Neutrophil (primary cell): ENCODE results near the gene PEAK1.

Experiments
- H3K27ac ChIP-seq: fragments of 200-600 bp; sonication (generic); 2 replicates; pipeline ENCODE4 v1.5.1; 2016; ENCODE audit warnings: mild to moderate bottlenecking, moderate library complexity
- H3K27me3 ChIP-seq: fragments of 200-600 bp; sonication (generic); 2 replicates; pipeline ENCODE4 v1.6.0; 2016; ENCODE audit warnings: mild to moderate bottlenecking
- H3K36me3 ChIP-seq: fragments of 200-600 bp; sonication (generic); 2 replicates; pipeline ENCODE4 v1.5.1; 2017
- H3K4me1 ChIP-seq, 2 experiments: fragments of 200-600 bp in 1 of 2; sonication (generic) in 1 of 2; 1 replicate in 1 of 2; 2 replicates in 1 of 2; pipeline versions ENCODE4 v1.5.1 to v1.6.1; 2013 to 2016; ENCODE audit warnings: low read depth in 1 of 2, low read length in 1 of 2, mild to moderate bottlenecking in 1 of 2, moderate library complexity in 1 of 2; ENCODE audit not compliant: control insufficient read depth in 1 of 2, insufficient read depth in 1 of 2
- H3K4me3 ChIP-seq, 2 experiments: fragments of 200-600 bp in 1 of 2; sonication (generic) in 1 of 2; 1 replicate in 1 of 2; 2 replicates in 1 of 2; pipeline ENCODE4 v1.5.1; 2013 to 2016; ENCODE audit warnings: low read depth in 1 of 2, low read length in 1 of 2, mild to moderate bottlenecking in 1 of 2, moderate library complexity in 1 of 2
- H3K9me3 ChIP-seq: fragments of 200-600 bp; sonication (generic); 2 replicates; pipeline ENCODE4 v1.5.1; 2016
- TF ChIP-seq, protein P1 (sequence below): fragments of 200-600 bp; sonication (generic); IDR thresholded peaks from 2 replicates; pipeline ENCODE4 v1.5.1; 2016; ENCODE audit warnings: antibody characterized with exemption

The PEAK1 gene

DNA sequence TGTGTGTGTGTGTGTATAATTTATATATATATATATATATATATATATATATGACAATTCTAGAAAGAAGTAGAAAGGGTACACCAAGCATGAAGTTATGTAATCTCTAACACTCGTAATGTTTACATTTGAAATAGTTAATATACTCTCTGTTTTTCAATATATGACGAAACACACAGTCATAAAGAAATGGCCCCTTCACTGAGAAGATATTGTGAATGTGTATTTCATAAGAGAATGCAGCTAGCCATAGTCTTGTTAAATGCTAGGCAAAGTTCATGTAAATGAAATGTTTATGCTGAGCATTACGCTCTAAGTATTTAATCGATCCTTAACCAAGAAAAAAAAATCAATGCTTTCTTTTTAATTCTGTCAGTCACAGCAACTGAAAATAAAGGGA is 194.3 kb downstream of the PEAK1 start:
- TF ChIP-seq, protein P1, sequence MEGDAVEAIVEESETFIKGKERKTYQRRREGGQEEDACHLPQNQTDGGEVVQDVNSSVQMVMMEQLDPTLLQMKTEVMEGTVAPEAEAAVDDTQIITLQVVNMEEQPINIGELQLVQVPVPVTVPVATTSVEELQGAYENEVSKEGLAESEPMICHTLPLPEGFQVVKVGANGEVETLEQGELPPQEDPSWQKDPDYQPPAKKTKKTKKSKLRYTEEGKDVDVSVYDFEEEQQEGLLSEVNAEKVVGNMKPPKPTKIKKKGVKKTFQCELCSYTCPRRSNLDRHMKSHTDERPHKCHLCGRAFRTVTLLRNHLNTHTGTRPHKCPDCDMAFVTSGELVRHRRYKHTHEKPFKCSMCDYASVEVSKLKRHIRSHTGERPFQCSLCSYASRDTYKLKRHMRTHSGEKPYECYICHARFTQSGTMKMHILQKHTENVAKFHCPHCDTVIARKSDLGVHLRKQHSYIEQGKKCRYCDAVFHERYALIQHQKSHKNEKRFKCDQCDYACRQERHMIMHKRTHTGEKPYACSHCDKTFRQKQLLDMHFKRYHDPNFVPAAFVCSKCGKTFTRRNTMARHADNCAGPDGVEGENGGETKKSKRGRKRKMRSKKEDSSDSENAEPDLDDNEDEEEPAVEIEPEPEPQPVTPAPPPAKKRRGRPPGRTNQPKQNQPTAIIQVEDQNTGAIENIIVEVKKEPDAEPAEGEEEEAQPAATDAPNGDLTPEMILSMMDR = no peak
- no peak overlapping the region for H3K4me3 ChIP-seq
- H3K36me3 ChIP-seq = no peaks in the 10 kb centered on the region
- peaks cover 12 to 14% of the 10 kb centered on the region in 2 experiments for H3K4me1 ChIP-seq
- no peaks in the 10 kb centered on the region for H3K27me3 ChIP-seq
- H3K9me3 ChIP-seq = no peaks in the 10 kb centered on the region
- H3K27ac ChIP-seq = no peak overlapping the region

DNA sequence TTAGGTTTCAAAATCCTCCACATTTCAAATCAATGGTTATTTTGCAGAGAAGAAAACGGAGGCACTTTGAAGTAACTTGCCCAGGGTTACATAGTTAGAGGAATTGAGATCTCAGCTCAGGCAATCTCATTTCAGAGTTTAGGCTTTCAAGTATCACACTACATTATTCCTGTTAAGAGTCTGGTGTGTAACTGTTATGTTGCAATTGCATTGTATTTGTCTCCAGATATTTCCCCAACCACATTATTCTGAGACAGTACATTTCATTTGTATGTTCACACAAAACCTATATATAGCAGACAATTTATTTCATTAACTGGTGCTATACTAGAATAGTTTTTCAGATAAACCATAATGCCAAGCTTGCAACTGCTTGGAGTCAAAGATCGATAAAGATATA is 194.8 kb downstream of the PEAK1 start:
- no peaks in the 10 kb centered on the region for H3K9me3 ChIP-seq
- H3K27me3 ChIP-seq = no peaks in the 10 kb centered on the region
- H3K4me1 ChIP-seq = peaks cover 12 to 14% of the 10 kb centered on the region in 2 experiments
- no peak overlapping the region for H3K4me3 ChIP-seq
- H3K27ac ChIP-seq = no peak overlapping the region
- TF ChIP-seq, protein P1 = no peak
- no peaks in the 10 kb centered on the region for H3K36me3 ChIP-seq

DNA sequence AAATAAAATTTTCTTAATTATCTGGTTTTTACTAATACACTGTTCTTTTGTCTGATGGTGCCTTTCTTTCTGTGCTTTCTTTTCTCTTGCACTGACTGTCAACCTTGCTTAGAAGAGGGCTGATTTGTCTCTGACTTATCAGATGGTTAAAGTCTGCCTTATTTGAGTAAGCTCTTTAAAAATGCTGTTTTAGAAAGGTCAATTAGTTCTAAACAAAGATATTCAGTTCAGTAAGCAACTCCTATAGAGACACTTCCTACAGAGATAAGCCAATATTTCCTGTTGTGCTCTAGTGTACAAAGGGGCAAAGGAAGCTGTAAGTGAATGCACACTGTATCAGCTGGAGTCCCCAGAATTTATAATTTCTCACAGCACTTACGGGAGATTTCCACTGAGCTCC is 195.6 kb downstream of the PEAK1 start:
- peaks cover 12 to 14% of the 10 kb centered on the region in 2 experiments for H3K4me1 ChIP-seq
- H3K4me3 ChIP-seq = no peak overlapping the region
- H3K9me3 ChIP-seq = no peaks in the 10 kb centered on the region
- H3K36me3 ChIP-seq = no peaks in the 10 kb centered on the region
- no peak overlapping the region for H3K27ac ChIP-seq
- TF ChIP-seq, protein P1 = no peak
- no peaks in the 10 kb centered on the region for H3K27me3 ChIP-seq

DNA sequence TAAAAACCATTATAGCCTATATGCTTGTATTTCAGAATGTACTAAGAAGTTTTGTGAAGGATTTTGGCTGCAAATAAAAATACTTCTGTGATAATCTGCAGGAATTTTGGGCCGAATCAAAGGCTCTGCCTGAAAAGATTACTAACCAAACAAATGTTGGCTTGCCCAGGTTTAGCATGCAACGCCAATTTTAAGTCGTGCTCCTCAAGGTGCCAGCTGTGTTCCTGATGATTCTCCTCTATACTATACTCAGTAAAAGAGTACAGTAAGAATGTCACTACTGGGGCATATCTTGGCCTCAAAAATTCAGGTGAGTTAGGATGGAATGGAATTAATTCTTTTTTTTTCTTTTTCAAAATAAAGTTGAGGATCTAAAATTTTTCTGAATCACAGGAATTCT is 198.2 kb downstream of the PEAK1 start:
- no peaks in the 10 kb centered on the region for H3K36me3 ChIP-seq
- H3K4me3 ChIP-seq = no peak overlapping the region
- no peak overlapping the region for H3K27ac ChIP-seq
- peaks cover 12 to 14% of the 10 kb centered on the region in 2 experiments for H3K4me1 ChIP-seq
- TF ChIP-seq, protein P1 = no peak
- H3K9me3 ChIP-seq = no peaks in the 10 kb centered on the region
- H3K27me3 ChIP-seq = no peaks in the 10 kb centered on the region

DNA sequence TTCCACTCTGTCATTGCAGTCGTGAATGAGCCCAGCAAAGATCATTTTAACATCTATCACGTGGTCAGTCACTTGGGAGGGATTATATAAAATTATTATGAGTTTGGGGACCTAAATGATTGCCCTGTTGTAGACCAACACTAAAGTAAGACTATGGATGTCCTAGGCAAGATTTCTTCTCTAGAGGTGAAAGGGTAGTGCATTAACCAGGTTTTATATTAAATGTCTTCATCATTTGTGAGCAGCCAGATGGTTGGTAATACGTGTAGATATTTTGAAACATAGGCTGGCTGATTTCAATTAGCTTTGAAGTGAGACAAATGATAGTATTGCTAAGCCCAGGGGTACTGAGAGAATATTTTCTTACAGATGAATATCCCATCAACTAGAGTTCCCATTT is 198.7 kb downstream of the PEAK1 start:
- H3K27me3 ChIP-seq = no peaks in the 10 kb centered on the region
- H3K4me1 ChIP-seq = peaks cover 12 to 14% of the 10 kb centered on the region in 2 experiments
- TF ChIP-seq, protein P1 = no peak
- H3K27ac ChIP-seq = no peak overlapping the region
- no peaks in the 10 kb centered on the region for H3K36me3 ChIP-seq
- H3K9me3 ChIP-seq = no peaks in the 10 kb centered on the region
- H3K4me3 ChIP-seq = no peak overlapping the region

DNA sequence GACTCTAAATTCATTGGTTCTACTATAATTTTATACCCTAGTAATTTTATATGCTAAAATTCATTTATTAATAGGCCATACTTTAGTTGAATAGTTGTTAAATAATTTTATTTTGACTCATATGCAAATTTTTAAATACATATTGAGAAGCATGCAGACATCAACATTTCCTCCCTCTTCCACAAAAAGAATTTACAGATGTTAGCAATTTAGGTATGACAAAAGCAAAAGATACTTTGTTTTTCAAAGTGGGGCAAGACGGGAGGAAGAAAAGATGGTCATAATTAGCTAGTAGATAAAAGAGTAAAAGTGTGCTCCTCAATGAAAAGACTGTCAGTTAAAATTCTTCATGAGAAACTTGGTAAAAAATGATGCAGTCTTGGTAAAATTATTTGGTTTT is 200.1 kb downstream of the PEAK1 start:
- TF ChIP-seq, protein P1 = no peak
- Histone ChIP-seq H3K9me3 (no peaks in the 10 kb centered on the region), H3K36me3 (no peaks in the 10 kb centered on the region), H3K27me3 (no peaks in the 10 kb centered on the region), H3K4me1 (peaks cover 6 to 9% of the 10 kb centered on the region in 2 experiments), H3K27ac (no peak overlapping the region), H3K4me3 (no peak overlapping the region)
